Cardiac septum (tissue), 1 donor: ENCODE data around the gene SNAP47. TPM values are rescaled to one million over a fixed set of nuclear protein-coding genes. Genes with fewer than 3 reads are reported as not detected.
A peak's percentile ranks its signal among the peaks of the same experiment; 100 is the strongest.

ENCODE experiments used
- DNase-seq: peaks from one replicate; pipeline ENCODE4 v3.0.0-alpha.2; 2020; ENCODE audit warnings: low spot score
- intact Hi-C: fragments of 100-400 bp; cut with DNase I; formaldehyde crosslinking; loops from one replicate; pipeline ENCODE4 v1.14.0; 2022
- total RNA-seq: library from RNA; stranded (reverse); fragmentation: NEBNext Ultra II Directional; extraction: Animal tissue kit (Norgen Biotek cat#: 25700); gene quantifications from one replicate; pipeline ENCODE4 v1.2.1, GENCODE V29; 2021
- donor health status: DM: no; HTN: no; CAD: no.

The SNAP47 gene
- total RNA-seq, 1 donor from 2014 or later = 44.0 TPM

DNA sequence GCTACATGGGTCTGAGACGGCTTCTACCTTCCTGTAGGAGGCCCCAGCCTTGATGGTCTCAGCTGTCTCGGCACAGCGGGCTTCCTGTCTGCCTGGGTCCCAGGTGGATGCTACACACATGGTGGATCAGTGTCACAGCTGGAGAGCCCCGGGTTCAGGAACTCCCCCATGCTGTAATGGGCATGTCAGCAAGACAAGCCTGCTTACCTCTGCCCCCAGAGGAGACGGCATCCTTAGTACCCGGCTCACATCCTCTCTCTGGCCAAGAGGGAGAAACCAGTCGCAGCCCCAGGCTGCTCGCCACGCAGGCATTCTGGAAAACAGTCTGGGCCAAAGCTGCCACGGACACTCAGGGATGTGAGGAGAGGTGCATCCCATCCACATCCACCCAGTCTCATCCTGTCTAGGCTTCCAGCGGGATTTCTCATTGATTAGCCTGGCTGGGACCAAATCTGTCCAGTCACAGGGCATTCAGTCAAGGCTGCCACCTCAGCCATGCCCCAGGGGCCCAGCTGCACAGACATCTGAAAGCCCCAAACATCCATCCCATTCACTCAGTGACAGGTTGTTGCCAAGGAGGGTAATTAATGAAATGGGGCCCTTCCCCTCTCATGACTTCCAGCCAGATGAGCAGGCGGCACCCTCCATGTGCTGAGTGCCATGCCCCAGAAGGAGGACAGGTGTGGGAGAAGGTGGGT, 10.5 kb downstream of the SNAP47 start:
- DNase-seq = no peak
- intact Hi-C loops = no loop called here

DNA sequence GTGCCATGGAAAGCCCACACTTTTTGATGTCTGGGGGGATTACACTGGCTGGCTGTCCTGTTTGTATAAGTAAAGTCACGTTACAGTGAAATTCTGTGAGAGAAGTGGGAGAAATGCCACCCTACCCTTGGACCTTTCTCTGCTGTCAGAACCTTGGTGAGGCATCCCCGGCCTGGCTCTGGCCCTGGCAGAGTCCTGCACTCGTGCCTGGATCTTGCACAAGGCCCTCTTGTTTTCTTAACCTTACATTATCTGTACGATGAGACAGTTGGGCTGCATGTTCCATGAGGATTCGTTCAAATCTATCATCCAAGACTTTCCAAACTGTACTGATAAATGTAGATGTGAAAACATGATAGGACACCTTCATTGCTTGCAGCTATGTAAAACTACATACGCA, 11.4 kb downstream of the SNAP47 start:
- intact Hi-C loops = no loop called here
- DNase-seq = no peak

DNA sequence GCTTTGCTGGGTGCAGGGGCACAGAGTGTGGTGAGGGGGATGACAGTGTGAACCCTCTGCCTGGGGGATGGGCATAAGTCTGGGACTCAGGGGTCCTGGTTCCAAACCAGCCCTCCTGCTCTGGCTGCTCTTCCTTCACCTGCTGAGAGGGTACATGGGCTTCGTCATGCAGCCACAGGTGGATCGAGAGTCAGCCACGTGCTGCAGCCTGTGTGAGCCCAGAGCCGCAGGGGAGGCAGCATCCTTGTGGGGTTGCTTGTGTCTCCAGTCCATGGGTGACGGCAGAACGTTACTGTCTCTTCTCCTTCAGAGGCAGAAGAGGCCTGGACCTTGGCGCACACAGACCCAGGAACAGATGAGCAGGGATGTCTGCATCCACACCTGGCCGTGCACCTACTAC, 12.1 kb downstream of the SNAP47 start:
- no peak for DNase-seq
- intact Hi-C loops = no loop called here

DNA sequence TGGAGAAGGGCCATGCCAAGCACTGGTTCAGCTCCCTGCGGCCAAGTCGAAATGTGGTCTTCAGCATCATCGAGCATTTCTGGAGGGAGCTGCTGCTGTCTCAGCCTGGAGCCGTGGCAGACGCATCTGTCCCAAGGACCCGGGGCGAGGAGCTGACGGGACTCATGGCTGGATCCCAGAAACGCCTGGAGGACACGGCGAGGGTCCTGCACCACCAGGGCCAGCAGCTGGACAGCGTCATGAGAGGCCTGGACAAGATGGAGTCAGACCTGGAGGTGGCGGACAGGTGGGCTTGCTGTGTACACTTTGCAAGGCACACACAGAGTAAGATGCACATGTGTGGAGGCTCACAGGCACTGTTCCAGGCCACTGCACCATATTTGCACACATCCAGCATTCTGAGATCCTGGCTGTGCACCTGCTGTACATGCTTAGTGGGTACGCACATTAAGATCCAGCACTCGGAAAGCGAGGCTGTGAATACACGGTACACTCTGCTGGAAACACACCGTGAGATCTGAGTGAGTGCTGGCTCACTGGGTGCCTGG, 12.8 kb downstream of the SNAP47 start:
- intact Hi-C loops = no loop called here
- no peak for DNase-seq

DNA sequence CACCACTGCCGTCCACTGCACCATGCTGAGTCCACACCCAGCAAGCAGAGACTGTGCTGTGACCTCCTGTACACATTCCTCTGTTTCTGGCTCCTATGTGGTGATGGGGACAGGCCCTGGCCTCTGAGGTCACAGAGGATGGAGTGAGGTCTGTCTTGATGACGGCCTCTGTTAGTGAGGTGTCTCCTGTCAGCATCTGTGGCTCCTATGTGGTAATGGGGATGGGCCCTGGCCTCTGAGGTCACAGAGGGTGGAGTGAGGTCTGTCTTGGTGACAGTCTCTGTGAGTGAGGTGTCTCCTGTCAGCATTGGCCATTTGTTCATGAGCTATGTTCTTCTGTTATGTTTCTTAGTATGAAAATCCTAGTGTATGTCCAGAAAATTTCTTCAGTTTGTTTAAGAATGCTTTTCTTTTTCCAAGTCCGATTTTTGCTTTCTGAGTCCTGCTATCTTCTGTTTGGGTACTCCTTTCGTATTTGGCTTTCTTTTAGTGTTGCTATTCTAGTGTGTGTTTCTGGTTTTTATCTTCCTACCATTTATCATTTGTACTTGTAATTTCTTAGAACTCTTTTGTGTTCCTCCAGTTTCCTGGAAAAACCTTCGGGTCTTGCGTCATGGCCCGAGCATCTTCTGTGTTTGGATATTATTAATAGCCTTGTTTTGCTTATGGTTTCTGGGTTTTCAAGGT, 13.4 kb downstream of the SNAP47 start:
- DNase-seq = no peak
- intact Hi-C loops = no loop called here

DNA sequence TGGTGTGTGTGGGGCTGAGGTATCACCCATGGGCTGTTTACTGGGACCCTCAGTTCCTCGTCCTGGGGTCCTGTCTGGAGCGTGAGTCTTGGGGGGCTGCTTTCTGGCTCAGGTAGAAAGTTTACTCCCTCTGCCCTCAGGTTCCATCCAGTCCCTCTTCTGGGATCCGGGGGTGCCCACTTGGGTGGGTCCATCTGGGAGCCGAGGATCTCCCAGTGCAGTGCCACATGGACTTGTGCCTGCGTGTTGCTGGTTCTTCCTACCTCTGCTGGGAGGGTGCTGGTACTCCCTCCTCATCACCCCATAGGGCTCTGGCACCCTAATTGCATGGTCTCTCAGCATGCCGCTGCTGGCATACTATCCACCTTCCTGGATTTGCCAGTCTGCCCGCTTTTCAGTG, 14.0 kb downstream of the SNAP47 start:
- no peak for DNase-seq
- intact Hi-C loops = no loop called here

DNA sequence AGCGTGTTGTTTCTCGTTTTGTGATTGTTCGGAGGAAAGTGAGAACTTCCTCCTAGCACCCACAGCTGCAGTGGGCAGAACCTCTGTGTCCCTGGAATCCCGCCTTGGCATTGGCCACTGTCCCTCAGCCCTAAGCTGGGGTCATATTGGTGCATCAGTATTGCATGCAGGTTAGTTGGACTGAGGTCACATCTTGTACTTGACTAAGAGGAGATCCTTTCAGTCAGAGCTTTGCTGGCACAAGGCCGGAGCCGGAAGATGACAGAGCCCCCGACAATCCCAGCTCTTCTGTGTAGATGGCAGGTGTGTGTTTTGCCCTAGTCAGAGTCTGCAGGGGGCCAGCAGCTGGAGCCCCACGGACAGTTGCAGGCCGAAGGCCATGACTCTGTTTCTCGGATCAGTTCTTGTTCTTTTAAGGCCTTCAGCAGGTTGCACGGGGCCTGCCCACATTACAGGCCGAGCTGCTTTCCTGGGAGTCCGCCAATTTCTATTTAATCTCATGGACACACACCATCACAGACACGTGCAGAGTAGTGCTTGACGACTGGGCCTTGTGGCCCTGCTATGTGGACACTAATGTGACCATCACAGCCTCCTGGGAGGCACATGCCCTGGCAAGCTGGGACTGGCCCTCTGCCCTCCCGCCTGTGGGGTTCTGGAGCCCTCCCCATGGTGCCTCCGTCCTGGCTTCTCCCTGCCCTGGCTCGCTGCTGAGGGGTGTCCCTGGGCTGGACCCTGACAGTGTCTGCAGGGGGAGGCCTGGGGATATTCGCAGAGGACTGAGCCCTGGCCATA, 14.9 kb downstream of the SNAP47 start:
- no peak for DNase-seq
- intact Hi-C loops = no loop called here

DNA sequence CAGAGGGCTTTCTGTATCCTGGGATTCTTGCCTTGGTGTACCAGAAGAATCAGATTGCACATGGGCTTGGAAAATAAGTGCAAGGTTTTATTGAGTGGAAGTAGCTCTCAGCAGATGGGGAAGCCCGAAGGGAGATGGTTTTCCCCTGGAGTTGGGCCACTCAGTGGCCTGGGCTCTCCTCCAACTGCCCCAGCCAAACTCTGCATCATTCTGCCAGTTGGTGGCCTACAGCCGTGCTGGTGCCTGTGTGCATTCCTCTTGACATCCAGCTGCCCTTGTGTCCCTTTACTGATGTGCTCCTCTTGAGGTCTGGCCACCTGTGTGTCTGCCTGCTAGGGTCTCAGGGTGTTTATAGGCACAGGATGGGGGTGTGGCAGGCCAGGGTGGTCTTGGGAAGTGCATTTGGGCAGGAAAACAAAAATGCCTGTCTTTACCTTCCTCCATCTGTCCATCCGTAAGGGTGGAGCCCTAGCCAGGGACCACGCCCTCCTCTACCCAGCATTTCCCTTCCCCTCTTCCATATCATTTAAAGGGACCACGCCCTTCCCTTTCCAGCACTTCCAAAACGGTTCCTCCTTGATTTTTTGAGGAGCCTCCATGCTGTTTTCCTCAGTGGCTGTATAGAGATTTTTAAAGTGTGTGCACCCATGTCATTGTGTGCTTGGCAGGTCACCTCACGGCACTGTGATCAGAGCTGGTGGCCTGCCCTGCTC, 18.9 kb downstream of the SNAP47 start:
- intact Hi-C loops = no loop called here
- no peak for DNase-seq

DNA sequence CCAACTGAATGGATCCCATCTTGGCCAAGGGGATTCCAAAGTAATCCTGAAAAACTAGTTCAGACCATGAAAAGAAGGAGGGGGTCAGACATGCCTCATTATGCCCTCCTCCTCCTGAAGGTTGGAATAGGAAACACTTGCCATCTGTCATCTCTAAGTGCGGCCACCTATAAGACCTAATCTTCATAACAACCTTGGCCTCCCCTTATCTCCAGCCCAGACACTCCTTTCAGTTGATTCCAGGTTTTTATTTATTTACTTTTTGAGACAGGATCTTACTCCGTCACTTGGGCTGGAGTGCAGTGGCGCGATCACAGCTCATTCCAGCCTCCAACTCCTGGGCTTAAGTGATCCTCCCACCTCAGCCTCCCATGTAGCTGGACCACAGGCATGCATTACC, 19.7 kb downstream of the SNAP47 start:
- intact Hi-C loops = no loop called here
- DNase-seq = no peak

DNA sequence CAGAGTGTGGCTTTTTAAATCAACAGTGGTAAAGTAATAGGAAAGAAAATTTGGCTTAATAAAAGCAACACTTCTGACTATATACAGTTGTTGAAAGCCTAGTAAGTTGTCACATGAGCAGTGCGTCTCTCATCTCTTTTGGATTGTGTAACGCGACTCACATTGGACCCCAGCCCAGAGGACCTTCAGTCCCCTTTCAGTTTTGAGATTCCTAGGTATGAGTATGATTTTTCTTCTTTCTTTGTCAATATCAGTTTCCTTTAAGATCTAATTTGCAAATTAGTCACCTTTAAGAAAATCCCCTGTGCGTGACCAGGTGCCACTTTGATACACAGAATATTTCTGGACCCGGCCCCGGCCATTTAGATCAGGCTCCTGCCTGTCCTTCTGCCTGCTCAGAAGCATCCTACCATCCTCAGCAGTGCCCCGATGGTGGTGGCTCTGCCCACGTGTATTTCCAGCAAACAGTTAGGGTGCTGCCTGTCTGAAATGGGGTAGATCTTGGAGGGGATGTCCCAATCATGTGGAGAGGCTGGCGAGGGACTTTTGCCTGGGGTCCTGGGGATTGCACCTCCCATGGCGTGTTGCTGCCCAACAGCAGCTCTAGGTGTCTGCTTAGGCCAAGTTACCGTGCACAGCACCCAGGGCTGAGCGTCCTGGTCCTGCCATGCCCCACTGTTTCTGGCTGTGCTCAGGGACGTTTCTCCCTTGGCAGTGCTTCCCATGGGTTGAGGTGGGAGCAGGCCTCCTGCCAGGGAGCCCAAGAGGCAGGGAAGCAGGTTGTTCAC, 21.1 kb downstream of the SNAP47 start:
- DNase-seq = no peak
- intact Hi-C loops = no loop called here

DNA sequence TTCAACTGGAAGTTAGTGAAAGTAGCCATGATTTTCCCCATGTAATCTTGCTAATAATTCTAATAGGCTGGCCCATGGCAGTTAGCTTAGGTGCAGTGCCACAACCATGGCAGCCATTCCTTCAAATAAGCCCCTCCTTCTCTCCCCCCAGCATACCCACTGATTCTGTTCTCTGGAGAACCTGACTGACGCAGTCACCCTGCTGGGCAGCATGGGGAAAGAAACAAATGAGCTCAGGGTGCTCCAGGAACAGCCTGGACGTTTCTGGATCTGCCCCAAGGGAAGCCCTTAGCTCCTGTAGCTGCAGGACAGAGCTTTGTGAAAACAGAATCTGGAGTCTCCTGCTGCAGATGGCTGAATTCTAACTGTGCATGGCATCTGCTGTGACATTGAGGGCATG, 22.5 kb downstream of the SNAP47 start:
- intact Hi-C loops = no loop called here
- no peak for DNase-seq

DNA sequence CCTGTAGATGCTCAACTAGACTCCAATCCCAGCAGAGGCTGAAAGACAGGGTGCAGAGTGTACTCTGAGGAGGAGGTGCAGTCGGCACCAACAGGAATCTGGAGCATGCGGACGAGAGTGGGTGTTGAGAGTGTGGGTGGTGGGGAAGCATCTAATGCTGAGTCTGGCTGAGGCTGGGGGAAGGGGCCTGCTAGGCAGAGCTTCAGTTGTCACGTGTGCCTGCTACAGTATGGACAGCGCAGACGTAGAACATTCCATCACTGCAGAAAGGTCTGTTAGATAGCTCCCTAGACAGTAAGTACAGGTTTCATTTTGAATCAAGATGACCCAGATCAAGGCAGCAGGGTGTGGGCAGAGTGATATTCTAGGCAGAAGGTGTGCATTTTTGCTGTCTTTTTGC, 23.1 kb downstream of the SNAP47 start:
- no peak for DNase-seq
- intact Hi-C loops = no loop called here

DNA sequence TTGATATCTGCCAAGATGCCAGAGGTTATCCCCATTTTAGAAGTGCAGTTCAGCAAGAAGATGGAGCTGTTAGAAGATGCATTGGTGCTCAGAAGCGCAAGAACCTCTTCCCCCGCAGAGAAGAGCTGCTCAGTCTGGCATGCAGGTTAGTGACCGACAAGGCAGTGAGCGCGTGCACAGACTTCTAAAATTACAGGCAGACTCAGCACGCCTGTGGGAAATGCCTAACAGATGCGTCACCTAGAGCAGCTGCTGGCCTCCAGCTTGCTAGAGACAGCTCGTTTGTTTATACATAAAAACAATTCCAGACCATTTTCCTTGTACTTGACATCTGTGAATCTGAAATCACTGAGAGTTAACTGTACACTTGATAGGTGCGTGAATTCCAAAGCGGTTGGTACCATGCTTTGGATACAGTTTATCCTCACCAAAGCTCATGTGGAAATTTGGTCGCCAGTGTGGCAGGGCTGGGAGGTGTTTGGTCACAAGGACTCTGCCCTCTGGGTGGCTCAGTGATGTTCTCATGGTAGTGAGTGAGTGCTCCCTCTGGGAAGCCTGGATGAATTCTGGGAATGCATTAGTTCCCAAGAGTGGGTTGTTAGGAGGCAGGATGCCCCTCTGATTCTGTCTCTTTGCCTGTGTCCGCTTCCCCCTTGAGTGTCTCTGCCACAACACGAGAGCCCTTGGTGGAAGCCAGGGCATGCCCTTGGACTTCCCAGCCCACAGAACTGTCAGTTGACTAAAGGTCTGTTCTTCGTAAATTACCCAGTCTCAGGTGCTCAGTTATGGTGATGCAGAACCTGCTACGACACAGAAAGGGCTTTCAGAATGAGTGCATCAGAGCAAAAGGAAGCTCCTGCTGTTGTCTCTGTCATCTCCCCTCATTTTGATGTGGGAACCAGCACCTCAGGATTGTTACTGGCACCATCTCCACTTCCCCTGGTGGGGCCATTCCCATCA, 24.4 kb downstream of the SNAP47 start:
- intact Hi-C loops = loop anchor here (5.0 to 10.0 kb wide), 2 partner anchors 32 to 275 kb away; no protein-coding TSS in a partner anchor
- no peak for DNase-seq

DNA sequence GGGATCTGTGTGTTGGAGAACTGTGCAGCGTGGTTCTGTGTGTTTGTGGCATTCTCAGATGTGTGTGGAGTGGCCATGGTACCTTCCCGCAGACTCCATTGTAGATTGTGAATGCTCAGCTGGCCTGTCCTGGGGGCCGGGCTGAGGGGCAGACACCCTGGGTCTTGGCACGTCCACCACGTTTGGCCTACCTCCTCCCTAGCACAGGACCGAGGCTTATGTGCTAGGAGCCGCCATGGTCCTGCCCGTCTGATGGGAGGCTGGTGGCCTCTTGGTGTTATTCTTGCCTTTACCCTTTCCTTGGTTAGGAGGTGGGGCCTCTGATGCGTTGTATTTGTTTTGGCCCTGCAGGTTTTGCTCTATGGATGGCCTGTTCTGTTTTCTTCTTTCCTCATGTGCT, 25.1 kb downstream of the SNAP47 start:
- DNase-seq = no peak
- intact Hi-C loops = loop anchor here (5.0 to 10.0 kb wide), 2 partner anchors 33 to 276 kb away; no protein-coding TSS in a partner anchor

DNA sequence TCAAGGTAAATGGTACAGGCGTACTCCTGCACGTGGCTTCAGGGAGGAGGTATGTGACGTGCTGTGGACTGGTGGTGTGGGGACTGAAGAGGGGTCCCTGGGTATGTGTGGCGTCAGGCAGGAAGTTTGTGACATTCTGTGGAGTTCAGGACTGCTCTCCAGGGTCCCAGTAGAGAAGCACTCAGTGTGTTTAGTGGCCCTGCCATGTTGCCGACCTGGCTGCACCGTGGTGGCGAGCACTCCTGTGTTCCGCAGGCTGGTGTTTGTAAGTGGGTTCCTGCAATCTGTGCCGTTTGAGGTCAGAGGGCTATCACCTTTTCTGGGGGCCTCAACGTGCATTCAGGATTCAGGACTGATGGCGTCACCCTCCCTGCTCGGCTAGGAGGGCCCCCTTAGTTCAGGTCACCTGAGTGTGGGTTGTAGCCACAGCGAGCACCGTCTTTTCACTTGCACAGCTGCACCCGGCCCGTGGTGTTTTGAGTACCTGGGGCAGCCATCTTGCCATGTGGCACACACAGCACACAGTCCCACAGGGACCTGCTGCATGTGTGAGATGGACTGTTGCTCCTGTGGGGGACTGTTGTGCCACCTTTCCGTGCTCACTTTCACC, 26.5 kb downstream of the SNAP47 start:
- intact Hi-C loops = loop anchor here (1.0 to 10.0 kb wide), 3 partner anchors 34 to 277 kb away; no protein-coding TSS in a partner anchor
- no peak for DNase-seq

DNA sequence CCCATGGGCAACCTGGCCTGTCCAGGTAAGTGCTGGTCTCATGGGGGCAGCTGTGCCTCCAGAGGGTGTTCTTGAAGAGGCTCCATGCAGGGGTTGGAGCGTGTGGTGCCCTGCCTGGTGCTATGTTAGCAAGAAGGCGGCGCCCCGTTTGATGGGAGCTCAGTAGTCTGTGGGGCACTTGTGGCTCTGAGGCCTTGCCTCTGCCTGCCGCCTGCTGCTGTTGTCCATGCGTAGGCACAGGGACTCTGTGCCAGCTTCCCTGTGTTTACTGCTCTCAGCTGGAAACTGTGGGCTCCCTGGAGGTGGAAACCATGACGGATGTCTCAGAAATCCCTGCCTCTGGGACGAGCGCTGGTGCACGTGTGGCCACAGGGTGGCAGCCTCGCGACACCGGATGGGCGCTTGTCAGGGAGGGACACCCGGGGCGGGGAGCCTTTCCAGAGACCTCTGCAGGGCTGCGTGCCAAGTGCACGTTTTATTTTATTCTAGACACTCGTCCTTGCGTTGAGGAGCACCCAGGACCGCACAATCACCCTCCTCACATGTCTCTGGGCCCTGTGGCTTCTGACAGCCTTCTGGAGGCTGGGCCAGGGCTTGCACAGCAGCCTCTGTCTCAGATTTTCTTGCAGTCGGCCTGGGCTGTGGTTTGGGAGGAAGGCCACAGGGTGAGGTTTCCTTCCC, 27.1 kb downstream of the SNAP47 start:
- intact Hi-C loops = loop anchor here (1.0 to 10.0 kb wide), 3 partner anchors 35 to 278 kb away; no protein-coding TSS in a partner anchor
- peak; percentile 91 for DNase-seq
